ENCODE measurements around the gene FPR3.

DNA sequence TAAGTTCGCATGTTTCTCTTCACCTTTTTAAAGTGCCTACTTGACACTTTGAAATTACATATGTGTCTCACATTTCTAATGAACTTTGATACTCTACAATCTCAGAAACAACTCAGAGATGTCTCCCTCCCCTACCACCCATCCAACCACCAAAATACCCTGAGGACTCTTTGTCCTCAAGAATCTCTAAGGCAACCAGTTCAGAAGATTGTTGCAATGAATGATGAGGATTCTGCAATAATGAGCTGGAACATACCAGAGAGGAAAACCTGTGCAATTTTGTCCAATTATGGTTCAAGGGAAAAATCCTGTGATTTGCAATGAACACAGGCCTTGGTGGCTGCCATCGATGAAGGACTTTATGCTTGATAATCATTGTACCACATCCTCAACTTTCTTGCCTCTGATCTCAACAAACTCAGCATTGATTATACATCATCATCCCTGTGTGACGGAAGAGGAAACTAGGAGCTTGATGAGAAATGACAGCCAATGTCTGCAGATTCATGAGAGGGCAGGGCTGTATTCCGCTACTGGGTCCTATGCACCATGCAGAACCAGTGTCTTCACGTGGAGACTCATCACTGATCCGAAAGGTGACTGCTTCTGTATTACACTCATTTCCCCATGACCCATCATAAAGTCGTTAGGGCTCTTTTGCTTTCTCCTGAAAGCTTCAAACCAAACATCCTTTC, 44.4 kb upstream of the FPR3 start:
- TF ChIP-seq CTCF (tag by site-specific recombination; IDR thresholded peaks at IDR 0.05): no peak
- no peak for TF ChIP-seq ZNF416 (tag by site-specific recombination; IDR thresholded peaks at IDR 0.05)
- TF ChIP-seq, protein P1, sequence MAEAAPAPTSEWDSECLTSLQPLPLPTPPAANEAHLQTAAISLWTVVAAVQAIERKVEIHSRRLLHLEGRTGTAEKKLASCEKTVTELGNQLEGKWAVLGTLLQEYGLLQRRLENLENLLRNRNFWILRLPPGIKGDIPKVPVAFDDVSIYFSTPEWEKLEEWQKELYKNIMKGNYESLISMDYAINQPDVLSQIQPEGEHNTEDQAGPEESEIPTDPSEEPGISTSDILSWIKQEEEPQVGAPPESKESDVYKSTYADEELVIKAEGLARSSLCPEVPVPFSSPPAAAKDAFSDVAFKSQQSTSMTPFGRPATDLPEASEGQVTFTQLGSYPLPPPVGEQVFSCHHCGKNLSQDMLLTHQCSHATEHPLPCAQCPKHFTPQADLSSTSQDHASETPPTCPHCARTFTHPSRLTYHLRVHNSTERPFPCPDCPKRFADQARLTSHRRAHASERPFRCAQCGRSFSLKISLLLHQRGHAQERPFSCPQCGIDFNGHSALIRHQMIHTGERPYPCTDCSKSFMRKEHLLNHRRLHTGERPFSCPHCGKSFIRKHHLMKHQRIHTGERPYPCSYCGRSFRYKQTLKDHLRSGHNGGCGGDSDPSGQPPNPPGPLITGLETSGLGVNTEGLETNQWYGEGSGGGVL (tag by site-specific recombination; IDR thresholded peaks at IDR 0.05): no peak
- no peak for TF ChIP-seq ZNF530 (tag by site-specific recombination; IDR thresholded peaks at IDR 0.05; ENCODE audit: low read depth)
- TF ChIP-seq TRIM28 (IDR thresholded peaks at IDR 0.05; ENCODE audit: borderline replicate concordance, low read length): no peak
- no peak for TF ChIP-seq TCF7L2 (IDR thresholded peaks at IDR 0.05; ENCODE audit: borderline replicate concordance, low read depth, low read length)
- no peak for TF ChIP-seq YY1 (tag by site-specific recombination; IDR thresholded peaks at IDR 0.05)
- TF ChIP-seq ZXDB (tag by site-specific recombination; IDR thresholded peaks at IDR 0.05): no peak
- TF ChIP-seq ZNF24 (tag by site-specific recombination; IDR thresholded peaks at IDR 0.05): no peak
- no peak for TF ChIP-seq HOXD13 (CRISPR knock-in tag; IDR thresholded peaks at IDR 0.05; ENCODE audit: borderline replicate concordance)
- TF ChIP-seq ZNF76 (tag by site-specific recombination; IDR thresholded peaks at IDR 0.05; ENCODE audit: borderline replicate concordance, low read depth): no peak
- no peak for TF ChIP-seq KLF16 (tag by site-specific recombination; IDR thresholded peaks at IDR 0.05)
